MV-4-11 (cell line): ENCODE data around the gene XPR1.

Experiments
- DNase-seq: peaks from one replicate; lab custom pipeline; 2025; lab: John Stamatoyannopoulos, UW

XPR1 gene

GRCh38 chr1:180631766-180632325, at the start of gene XPR1:
Gene XPR1, plus strand, starts transcription at chr1:180632022. Its CDS starts 180 bp downstream, at chr1:180632202.
- DNase-seq, result peak; percentile 97

GRCh38 chr1:180584869-180585268, 47.0 kb upstream of the XPR1 start:
- no peak for DNase-seq

- no peak for DNase-seq
Observed at GRCh38 chr1:180585994-180586359, 45.8 kb upstream of the XPR1 start.

GRCh38 chr1:180586671-180587155, 45.1 kb upstream of the XPR1 start:
- DNase-seq, result no peak

GRCh38 chr1:180588121-180588520, 43.7 kb upstream of the XPR1 start:
- DNase-seq, result no peak

- no peak for DNase-seq
Observed at GRCh38 chr1:180590889-180591288, 40.9 kb upstream of the XPR1 start.

- no peak for DNase-seq
Observed at GRCh38 chr1:180593382-180593781, 38.4 kb upstream of the XPR1 start.

DNA sequence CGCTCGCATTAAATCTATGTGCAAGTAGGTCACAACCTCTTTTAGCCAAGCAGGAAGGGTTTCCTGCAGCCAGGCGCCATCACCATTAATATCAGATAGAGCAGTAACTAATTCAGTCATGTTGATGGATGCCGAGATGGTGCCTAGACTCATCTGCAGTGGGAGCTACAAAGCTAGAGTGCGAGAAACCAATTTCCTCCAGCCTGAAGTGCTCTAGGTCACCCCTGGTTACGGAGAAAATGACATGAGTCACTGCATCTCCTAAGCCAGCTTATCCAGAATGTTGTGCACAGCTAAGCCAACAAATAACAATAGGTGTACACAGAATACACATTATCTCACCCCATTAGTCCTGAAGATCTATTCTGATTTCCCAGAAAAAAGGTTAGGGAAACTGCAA, 37.1 kb upstream of the XPR1 start:
- no peak for DNase-seq

- DNase-seq, result no peak
Observed at GRCh38 chr1:180595966-180596365, 35.9 kb upstream of the XPR1 start.

- no peak for DNase-seq
Observed at GRCh38 chr1:180597520-180597919, 34.3 kb upstream of the XPR1 start.

- peak; percentile 14 for DNase-seq
Observed at GRCh38 chr1:180598333-180598974, 33.4 kb upstream of the XPR1 start.

- no peak for DNase-seq
Observed at GRCh38 chr1:180600343-180600742, 31.5 kb upstream of the XPR1 start.

DNA sequence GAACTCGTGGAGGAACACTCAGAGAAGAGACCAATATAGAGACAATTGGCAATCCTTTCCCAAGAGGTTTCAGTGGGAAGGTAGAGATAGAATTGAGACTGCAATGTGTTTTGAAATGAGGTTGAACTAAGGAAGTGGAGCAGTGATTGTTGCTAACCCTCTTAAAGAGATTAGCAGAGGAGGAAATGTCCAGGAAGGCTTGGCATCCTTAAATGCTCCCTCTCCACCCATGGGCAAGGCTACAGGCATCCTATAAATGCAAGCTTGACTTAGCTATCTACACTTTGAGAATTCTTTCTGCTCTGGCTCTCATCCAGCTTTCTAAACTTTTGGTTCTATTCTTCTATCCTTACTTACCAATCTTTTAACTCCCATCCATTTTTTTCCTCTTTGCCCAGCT, 30.3 kb upstream of the XPR1 start:
- no peak for DNase-seq

DNA sequence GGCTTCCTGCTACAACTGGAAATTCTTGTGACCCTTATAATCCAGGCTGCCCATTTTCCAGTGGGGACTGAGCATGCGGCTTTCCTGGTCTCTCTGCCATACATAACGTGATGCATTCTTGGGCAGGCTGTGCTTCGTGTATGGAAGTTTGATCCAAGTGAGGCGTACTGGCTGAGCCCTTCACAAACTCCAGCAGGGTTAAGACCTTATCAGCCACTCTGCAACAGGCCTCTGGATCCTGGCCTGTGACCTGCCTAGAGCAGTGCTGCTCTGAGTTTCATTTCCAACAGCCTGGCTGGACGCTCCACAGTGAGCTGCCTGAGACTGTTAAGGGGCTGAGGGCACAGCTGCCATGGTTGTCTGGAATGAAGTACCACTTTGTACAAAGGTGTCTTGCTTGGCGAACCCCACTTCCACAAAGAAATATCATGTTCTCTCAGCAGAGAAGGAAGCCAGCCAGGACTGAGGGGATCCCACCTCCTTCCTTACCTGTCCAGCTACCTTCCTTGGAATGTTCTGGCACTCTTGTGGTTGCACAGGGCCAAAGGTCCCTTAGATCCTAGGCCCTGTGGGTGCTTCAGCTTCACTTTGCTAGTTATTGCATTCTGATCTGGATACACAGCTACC, 28.5 kb upstream of the XPR1 start:
- DNase-seq, result no peak

- DNase-seq, result no peak
Observed at GRCh38 chr1:180603850-180604226, 28.0 kb upstream of the XPR1 start.

DNA sequence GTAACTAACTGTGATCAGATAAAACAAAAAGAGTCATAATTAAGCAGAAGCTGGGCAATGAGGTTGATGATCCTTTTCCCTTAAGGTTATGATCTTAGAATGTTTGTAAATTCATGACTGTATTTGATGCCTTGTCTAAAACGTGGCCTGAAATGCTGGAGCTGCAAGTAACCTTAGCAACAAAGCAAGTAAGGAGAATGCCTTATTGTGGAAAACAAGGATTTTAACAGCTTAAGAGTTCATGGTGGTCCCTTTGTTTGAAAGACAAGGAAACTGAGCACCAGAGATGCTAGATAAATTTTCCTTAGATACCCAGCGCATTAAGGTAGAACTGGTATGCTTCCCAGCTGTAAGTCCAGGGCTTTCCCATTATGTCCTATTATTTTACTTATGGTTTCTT, 25.7 kb upstream of the XPR1 start:
- DNase-seq, result no peak

- peak; percentile 8 for DNase-seq
Observed at GRCh38 chr1:180609643-180610555, 21.9 kb upstream of the XPR1 start.

- DNase-seq, result no peak
Observed at GRCh38 chr1:180610556-180611015, 21.2 kb upstream of the XPR1 start.

DNA sequence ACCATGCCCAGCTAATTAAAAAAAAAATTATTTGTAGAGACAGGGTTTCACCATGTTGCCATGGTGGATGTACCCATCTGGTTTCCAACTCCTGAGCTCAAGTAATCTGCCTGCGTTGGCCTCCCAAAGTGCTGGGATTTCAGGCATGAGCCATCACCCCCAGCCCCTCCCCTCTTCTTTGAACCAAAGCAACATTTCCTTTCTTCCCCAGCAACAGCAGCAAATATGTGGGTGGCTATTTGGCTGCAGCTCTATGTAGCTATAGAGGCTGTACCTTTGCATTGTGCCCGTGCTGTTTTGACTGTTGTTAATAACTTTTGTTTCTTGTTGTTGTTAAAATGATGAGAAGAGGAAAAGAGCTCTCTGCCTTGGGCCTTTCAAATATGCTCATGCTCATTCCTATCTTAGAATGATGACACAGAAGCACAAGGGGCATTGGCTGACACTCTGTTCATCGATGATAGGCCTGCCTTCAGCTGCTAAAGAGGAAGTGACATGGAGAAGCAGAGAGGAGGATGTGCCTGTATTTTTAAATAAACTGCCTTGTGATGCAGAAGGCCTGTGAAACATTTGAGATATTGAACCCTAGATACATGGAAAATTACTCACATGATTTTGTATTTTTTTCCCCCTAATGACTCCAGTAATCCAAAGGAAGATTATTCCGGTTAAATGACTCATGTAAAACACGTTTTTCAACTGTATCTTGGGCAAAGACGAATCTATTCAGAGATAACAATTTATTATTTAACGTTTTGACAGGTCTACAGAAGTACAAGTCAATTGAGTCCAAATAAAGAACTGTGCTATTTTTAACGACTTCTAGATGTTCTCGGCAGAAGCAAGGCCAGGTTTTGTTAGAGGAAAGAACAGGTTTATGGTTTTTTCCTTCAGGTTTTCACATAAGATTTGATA, 20.5 kb upstream of the XPR1 start:
- DNase-seq, result peak; percentile 88

GRCh38 chr1:180612632-180613031, 19.2 kb upstream of the XPR1 start:
- no peak for DNase-seq

DNA sequence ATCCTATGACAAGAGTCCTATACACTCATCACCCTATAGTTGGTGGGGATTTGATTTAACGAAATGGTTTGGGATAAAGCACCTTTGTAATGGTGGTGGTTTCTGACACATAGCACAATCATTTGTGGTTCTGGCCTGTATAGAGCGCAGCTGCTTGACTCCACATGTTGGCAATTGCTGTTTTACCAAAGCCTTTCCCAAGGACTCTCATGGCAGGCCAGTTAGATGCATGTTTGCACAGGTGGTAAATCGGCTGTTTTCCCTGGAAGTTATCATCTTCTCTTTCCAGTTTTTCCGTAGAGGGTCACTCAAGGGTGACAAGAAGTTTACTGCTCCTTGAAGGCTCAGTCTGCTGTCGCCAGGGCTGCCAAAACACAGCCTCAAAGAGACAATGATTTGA, 17.1 kb upstream of the XPR1 start:
- DNase-seq, result no peak
